CD1c-positive myeloid dendritic cell (primary cell): ENCODE data around the gene BPI.
A peak's percentile ranks its signal among the peaks of the same experiment; 100 is the strongest.
"Not testable (repeated sequence)": the region's sequence is repeated elsewhere in the genome, so short reads cannot be mapped to it uniquely, and the experiment has no call there.

Experiments
- DNase-seq: peaks from one replicate; pipeline ENCODE4 v3.0.0-alpha.2; 2016; ENCODE audit errors: extremely low spot score

BPI gene

DNA sequence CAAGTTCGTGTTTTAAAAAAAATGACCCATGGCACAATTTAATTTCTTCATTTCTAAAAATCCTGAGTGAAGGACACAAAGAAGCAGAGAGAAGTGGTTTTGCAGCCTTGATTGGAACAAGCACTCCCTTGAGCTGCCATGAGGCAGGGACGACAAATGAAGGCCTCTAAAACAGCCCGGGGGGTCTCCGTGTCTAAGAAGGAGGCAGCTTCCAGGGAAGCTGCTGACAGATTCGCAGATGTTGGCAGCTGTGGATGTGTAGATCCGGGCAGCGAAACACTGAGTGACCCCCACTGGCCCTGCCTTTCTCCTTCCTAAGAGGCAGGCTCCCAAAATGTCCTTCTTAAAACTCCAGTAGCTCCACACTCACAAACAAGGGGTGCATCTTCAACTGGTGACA lies 32.8 kb downstream of the BPI start:
- DNase-seq, result no peak

DNA sequence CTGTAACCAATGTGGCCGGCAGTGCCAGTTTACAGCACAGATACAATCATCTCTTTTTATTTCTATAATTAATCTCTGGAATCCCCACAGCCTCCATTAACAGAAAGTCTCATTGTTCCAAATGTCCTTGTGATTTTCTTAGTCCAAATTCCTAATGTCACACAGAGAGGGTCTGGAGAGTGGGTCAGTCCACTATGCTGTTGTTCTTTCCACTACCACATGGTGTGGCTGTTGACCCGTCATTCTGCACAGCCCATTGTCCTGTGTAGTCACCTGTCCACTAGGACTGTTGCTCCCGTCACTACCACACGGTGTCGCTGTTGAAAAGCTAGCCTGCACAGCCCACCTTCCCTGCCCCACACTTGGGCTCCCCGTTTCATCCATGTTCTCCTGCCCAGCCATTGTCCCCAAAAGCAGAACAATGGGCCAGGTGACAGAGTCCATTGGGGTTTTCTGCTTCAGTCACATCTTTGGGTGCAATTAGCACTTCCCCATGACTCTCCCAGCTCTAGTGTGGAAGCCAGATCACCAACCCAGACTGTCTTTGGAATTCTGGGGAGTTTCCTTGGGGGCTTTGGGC lies 33.7 kb downstream of the BPI start:
- DNase-seq, result peak; percentile 60

DNA sequence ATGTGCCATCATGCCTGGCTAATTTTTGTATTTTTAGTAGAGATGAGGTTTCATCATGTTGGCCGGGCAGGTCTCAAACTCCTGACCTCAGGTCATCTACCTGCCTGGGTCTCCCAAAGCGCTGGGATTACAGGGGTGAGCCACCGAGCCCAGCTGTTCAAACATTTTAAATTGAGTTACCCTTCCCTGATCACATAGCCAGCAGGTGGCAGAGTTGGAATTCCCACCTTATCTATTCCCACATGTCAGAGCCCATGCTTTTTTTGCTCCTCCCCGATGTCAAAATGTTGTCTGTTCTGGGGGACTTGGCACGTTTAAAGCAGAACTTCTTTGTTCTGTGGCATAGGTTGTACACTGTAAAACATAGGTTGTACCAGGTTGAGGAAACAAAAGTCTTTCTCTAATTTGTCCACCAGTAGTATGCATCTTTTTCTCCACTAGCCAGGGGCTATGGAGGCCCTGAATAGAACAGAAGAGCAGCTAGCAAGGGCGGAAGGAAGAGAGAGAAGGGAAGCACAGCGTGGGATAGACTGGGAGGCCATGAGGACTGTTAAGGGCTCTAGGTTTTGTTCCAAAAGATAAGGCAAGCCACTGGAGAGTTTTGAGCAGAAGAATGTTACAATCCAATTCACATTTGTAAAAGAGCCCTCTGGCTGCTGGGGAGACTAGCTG lies 35.0 kb downstream of the BPI start:
- no peak for DNase-seq

DNA sequence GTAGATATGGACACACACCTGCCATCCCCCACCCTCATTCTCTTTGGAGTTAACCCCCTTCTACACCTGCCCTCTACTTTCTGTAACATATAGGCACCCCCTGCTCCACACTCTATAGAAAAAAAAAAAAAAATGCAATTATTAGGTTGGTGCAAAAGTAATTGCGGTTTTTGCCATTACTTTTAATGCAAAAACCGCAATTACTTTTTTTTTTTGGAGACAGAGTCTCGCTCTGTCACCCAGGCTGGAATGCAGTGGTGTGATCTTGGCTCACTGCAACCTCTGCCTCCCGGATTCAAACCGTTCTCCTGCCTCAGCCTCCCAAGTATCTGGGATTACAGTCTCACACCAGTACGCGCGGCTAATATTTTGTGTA lies 35.6 kb downstream of the BPI start:
- DNase-seq, result not testable (repeated sequence)

DNA sequence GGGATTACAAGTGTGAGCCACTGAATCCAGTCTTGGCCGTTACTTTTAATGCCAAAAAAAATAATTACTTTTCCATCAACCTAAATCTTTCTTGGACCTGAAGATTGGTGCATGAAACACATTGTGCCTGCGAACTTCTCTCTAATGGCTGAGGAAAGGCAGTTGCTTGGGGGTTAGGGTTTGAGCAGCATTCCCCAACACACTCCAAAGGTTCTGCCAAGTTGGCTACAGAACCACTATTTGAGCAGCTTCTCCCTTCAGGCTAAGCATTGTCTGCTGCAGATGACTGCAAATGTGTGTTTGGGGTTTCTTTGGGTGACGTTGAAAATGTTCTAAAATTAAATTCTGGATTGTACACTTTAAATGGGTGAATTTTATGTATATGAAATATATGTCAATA lies 36.0 kb downstream of the BPI start:
- DNase-seq, result no peak

DNA sequence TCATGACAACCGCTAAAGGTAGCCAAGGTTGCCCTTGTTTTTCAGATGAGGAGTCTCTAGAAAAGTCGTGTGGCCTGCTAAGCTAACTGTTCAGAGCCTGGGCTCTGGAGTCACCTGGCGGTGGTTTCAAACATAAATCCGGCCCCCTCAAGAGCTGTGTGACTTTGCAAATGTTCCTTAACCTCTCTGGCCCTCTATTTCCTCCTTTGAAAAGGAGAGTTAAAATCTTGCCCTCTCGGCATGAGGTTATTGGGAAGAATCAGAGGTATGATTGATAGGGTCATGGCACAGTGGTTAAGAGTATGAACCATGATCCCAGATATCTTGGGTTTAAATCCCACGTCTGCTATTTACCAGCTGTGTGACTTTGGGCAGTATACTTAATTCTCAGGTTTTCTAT lies 36.7 kb downstream of the BPI start:
- no peak for DNase-seq

DNA sequence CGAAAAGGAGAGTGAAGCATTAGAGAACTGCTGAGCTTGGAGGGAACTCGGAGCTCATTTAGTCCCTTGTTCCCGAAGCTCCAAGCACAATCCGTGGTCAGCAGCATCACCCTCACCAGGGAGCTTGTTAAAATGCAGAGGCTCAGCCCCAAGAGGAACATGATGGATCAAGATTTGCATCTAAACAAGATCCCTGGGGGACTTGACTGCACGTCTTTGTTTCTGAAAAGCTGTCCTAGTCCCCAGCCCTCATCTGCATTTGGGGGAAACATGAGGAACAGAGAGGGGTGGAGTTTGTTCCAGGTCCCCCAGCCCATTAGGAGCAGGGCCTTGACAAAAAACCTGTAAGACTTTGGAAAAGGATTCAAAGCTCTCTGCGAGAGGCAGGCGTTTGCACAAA lies 38.3 kb downstream of the BPI start:
- DNase-seq, result no peak

DNA sequence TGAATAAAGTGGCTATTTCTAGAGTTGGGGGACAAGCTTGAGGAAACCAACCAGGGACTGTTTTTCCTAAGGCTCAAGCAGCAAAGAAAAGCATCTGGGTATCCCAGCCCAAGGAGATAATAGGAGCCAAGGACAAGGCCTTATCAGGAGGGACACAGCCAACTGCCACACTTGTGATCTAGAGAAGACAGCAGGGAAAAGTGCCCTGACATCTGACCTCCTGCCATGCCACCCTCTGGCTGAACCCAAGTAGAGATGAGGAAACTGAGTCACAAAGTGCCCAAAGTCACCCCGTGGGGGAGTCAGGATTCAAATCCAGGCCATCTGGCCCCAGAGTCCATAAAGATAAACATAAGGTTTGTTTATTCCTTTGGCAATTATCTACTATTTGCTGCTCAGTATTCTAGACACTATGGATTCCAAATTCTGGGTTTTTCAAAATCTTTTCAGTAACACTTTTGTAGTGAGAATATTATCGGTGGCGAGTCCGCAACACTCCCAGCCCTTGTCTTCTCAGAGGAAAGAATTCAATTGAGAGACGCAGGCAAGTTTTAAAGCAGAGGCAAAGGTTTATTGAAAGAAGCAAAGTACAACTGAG lies 38.9 kb downstream of the BPI start:
- DNase-seq, result no peak

DNA sequence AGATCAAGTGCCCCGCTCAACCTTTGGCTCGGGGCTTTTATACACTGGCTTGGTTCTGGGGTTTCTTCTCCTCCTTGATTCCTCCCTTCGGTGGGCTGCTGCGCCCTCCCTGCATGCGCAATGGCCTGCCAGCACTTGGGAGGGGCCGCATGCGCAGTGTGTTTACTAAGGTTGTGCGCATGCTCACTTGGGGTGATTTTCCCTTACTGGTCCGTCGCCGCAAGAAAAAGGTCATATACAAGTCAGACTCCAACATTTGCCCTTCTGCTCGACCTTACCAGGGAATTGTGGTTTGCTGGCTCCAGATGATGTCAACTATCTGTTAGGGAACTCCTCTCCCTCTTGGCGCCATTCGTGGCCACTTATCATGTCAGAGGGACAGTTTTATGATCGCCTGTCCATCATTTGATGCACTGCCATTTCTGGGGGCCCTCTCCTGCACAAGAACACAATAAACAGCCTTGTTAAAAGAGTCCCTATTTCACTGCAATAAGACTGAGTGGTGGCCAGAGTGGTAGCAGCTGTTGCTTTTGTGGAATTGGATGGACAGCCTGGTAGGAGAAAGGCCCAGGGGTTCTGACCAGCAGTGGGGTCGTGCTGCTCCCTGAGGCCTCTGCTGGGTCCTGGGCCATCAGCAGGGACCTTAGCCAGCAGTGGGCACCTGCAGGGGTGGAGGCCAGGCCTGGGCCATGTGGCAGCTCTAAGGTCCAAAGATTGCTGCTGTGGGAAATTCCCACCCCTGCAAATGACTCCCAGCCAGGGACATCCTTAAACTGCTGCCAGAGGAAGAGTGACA lies 39.6 kb downstream of the BPI start:
- DNase-seq, result no peak

DNA sequence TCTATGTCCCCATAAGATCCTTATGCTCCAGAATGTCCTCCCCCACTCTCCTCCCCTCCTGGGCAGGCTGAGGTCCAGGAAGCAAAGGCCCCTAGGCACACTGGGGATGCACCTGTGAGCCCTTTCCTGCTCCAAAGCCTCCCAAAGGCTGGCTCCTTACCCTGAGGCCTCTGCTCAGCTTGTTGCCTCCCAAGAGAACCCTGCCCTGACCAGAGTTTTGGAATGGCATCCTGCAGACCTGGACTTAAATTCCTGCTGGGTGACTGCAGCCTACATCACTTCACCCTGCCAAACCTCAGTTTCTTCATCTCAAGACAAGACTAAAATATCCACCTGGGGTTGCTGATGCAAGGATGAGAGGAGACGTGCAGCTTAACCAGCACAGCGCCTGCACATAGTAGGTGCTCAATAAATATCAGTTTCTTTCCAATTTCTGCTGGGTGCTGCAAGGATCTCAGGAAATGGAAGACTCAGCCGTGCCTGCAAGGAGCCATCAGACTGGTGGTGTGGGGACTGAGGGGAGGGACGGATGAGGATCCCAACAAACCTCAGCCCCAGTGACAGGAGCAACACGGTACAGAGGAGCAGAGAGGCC lies 40.2 kb downstream of the BPI start:
- no peak for DNase-seq

DNA sequence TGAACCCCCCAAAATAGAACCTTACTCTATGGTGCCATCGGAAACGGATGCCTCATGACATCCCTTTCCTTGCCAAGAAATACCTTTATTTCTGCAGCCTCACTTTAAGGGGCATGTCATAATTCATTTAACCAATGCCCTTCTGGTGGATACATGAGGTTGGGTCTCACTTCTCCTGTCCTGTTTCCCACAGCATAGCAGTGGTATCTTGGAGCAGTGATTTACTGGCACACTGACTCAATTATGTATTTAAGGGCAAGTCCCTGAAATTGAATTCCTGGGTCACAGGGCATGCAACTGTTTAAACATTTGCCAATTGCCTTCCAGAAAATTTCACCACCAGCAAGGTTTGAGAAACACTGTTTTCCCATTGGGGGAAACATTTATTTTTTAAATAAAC lies 41.7 kb downstream of the BPI start:
- no peak for DNase-seq

DNA sequence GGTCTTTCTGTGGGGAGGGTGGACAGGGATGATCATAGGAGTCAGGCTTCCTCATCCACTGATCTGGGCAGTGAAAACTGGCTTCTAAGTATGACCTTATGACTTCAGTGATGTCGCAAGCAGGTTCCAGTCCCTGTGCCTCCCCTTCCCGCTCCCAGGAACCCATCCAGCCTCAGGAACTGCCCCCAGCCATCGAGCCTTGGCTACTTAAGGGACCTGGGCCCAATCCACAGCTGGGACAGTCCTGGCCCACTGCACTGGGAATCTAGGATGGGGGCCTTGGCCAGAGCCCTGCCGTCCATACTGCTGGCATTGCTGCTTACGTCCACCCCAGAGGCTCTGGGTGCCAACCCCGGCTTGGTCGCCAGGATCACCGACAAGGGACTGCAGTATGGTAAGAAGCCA lies 42.3 kb downstream of the BPI start, which contains the start of gene LBP:
TSS of gene LBP (plus strand) at position 236 of the 405 bp plus-strand sequence. CDS start at position 271, 35 bp downstream.
- DNase-seq, result no peak

DNA sequence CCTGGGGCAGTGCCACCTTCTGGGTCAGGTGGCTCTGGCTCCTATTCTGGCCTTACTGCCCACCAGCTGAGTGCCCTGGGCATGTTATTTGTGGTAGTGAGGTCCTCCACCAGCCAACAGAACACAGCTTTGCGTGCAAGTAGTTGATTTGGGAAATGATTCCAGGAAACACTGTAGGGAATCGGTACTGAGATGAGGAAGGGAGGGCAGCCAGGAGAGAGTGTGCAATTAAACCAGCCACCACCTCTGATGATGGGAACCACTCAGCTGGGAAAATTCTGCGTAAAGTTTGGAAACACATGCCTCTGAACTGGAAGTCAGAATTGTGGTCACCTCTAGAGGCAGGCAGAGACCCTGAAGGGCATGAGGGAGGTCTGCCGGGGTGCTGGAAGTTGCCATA lies 42.8 kb downstream of the BPI start:
- no peak for DNase-seq

DNA sequence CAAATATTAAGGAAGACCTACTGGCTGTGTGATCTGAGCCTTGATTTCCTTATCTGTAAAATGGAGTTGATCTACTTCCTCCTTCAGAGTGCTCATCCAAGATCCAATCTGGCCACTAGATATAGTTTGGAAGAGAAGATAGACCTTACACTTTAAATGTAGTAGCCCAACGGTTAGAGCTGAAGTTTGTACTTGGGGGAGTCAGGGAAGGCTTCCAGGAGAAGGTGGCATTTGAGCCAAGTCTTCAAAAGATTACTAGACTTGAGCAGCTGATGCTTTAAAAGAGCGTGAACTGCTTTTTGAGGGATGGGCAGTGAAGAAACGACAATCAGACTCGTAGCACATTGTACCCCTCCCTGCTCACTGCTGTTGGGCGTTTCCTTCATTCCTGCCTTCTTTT lies 45.9 kb downstream of the BPI start:
- DNase-seq, result no peak

DNA sequence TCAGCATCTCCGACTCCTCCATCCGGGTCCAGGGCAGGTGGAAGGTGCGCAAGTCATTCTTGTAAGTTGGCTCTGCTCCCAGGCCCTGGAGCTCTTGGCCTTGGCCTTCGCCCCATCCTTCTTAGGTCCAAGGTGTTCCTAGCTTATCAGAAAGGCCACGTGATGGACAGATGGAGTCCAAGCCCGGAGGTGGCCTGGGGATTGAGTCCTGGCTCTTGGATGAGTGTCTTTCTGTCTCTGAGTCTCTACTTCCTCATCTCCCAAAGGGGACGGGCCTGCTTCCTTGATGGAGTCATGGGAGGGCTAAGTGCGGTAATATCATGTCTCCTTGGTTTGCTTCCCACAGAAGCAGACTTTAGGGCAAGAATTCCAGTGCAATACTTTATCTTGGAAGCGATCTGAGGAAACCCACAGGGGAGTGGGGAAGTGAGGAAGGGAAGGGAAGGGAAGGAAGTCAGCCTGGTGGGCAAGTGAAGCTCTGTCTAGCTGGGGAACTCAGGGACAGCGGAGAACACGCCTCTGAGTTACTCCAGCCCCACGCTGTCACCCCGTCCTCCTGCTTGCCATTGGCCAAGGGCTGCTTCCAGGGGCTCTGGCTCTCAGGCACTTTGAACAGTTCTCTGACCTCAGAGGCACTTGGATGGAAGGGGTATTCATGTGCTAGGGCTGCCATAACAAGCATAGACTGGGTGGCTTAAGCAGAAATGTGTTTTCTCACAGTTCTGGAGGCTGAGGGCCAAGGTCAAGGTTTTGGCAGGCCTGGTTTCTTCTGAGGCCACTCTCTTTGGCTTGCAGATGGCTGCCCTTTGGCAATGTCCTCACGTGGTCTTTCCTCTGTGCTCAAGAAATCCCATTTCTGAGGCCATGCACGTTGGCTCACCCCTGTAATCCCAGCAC lies 47.2 kb downstream of the BPI start:
- no peak for DNase-seq

DNA sequence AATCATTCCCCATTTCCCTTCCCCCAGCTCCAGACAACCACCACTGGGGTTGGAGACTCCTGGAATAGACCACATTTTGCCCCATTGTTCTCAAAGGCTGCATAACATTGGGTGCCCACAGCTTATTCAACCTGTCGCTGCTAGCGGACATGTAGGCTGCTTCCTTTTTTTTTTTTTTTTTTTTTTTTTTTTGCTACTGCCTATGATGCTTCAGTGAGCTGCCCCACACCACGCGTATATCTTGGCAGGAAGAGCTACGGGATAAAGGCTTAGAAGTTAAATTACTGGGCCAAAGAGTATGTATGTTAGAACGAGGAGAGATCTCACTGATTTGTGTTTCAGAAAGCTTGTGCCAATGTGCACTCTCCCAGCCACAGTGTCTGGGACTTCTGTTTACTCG lies 49.4 kb downstream of the BPI start:
- DNase-seq, result no peak

DNA sequence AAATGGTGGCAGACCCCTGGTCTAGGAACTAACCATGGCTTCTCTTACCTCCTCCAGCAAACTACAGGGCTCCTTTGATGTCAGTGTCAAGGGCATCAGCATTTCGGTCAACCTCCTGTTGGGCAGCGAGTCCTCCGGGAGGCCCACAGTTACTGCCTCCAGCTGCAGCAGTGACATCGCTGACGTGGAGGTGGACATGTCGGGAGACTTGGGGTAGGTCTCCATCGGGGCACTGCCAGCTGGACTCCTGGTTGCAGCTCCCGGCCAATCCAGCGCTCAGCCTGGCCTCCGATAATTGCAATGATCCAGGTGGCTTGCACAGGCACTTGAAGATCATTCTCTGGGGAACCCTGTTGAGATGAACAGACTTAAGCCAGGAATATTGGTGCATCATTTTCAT lies 50.3 kb downstream of the BPI start:
- DNase-seq, result no peak

DNA sequence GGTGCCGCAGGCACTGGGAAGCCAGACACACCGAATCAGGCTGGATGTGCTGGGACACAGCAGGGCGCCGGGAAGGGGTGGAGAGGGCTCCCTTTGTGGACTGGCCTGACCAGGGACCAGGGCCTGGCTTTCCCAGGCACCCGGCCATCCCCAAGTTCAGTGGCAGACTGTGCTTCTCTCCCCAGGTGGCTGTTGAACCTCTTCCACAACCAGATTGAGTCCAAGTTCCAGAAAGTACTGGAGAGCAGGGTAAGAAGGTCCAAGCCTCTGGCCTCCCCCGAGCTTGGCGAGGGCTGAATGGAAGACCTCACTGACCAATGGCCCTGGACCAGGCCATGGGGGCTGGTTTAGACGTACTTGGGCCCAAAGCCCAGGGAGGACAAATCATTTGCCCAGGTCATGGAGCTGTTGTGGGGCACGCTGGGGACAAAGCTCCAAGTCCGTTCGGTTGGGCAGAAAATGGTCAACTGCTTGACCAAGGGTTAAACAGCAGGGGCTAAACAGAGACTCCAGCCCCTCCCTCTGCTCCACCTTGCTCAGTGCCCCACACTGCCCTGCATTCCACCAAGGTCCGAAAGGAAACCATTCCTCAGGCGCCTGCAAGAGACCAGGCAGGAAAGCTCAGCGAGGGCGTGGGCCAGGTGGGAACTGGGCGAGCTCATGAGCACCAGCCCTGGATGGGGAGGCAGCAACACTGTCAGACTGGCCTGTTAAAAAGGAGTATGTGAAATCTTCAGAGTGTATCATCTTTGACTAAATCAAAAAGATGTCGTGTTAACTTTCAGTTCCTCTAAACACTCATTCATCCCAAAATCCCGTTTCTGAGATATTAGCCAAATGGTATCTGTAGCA lies 51.4 kb downstream of the BPI start:
- peak; percentile 75 for DNase-seq

DNA sequence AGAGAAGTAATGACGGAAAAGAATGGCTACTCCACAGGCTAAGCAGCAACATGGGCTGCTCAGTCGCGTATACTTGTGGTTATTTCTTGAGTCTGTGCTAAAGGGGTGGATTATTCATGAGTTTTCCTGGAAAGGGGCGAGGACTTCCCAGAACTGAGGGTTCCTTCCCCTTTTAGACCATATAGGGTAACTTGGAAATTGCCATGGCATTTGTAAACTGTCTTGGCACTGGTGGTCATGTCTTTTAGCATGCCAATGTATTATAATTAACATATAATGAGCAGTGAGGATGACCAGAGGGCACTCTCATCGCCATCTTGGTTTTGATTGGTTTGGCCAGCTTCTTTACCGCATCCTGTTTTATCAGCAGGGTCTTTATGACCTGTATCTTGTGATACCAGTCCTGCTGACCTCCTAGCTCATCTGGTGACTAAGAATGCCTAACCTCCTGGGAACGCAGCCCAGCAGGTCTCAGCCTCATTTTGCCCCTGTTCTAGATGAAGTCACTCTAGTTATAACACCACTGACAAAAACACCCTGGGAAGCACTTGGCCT lies 53.8 kb downstream of the BPI start:
- peak; percentile 88 for DNase-seq

DNA sequence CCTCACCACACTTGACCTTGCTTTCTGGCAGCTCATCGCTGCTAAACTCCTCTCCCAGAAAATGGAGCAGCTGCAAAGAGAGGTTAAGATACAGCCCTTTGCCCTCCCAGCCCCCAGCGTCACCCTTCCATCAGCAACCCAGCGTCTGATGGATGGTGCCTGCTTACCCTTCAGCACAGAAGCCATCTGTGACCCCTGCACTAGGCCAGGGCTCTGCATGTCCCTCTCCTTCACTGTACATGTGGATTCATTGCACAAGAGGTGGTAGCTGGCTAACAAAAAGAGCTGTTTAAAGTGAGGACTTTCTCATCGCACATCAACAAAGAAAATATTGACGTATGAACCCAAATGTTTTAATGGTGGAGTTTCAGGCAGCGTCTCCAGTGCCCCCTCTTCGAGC lies 54.6 kb downstream of the BPI start:
- no peak for DNase-seq
